OCI-LY7 (cell line): ENCODE results near the gene JMY. TPM values are rescaled to one million over a fixed set of nuclear protein-coding genes. Genes with fewer than 3 reads are reported as not detected.

Source experiments
- BruUV-seq: library from RNA; stranded (reverse); fragments of 400-500 nt; replicated peaks from 2 replicates; lab custom pipeline; 2021; lab: Mats Ljungman, UMichigan
- CTCF ChIA-PET: fragments of 300-600 bp; sonication (Branson Sonifier 250); formaldehyde crosslinking; loops from one replicate; lab custom pipeline; 2022; ENCODE audit warnings: antibody characterized with exemption; ENCODE audit not compliant: unreplicated experiment; lab: Charles Lee
- POLR2A ChIA-PET: fragments of 300-600 bp; sonication (Branson Sonifier 250); formaldehyde crosslinking; loops from one replicate; lab custom pipeline; 2022; ENCODE audit warnings: antibody characterized with exemption; lab: Charles Lee
- DNase-seq: peaks from one replicate; pipeline ENCODE4 v3.0.0-alpha.2; 2015; ENCODE audit warnings: low spot score
- H2AFZ ChIP-seq: fragments of 200-600 bp; sonication (generic), shearing (Covaris generic); 2 replicates; pipeline ENCODE4 v1.6.1; 2014; ENCODE audit warnings: mild to moderate bottlenecking, antibody characterized with exemption, low read length, moderate library complexity
- H3K27ac ChIP-seq: fragments of 200-600 bp; sonication (generic); 2 replicates; pipeline ENCODE4 v1.5.1; 2014; ENCODE audit warnings: mixed run types, low read depth, mild to moderate bottlenecking, moderate library complexity, low read length, inconsistent platforms; ENCODE audit not compliant: poor library complexity, severe bottlenecking
- H3K36me3 ChIP-seq: fragments of 200-600 bp; sonication (generic); 2 replicates; pipeline ENCODE4 v1.6.1; 2014; ENCODE audit warnings: mild to moderate bottlenecking, antibody characterized with exemption, low read length, moderate library complexity, mixed read lengths; ENCODE audit not compliant: insufficient read depth
- H3K4me1 ChIP-seq: fragments of 200-600 bp; sonication (generic); 2 replicates; pipeline ENCODE4 v1.5.1; 2014; ENCODE audit warnings: mild to moderate bottlenecking, low read length; ENCODE audit not compliant: insufficient read depth, poor library complexity, severe bottlenecking
- H3K4me2 ChIP-seq: fragments of 200-600 bp; sonication (generic); 2 replicates; pipeline ENCODE4 v1.6.1; 2014; ENCODE audit warnings: mild to moderate bottlenecking, low read length
- H3K4me3 ChIP-seq: fragments of 200-600 bp; sonication (generic); 2 replicates; pipeline ENCODE4 v1.5.1; 2014; ENCODE audit warnings: mild to moderate bottlenecking, low read depth, low read length; ENCODE audit not compliant: poor library complexity, severe bottlenecking
- H3K79me2 ChIP-seq: fragments of 200-600 bp; sonication (generic); 2 replicates; pipeline ENCODE4 v1.6.1; 2016; ENCODE audit warnings: low read depth, mild to moderate bottlenecking, low read length, moderate library complexity, mixed read lengths; ENCODE audit not compliant: insufficient read depth
- H3K9me2 ChIP-seq: fragments of 200-600 bp; sonication (generic); 2 replicates; pipeline ENCODE4 v1.6.1; 2016; ENCODE audit warnings: mild to moderate bottlenecking, low read length, mixed read lengths; ENCODE audit not compliant: insufficient read depth
- H3K9me3 ChIP-seq: fragments of 200-600 bp; sonication (generic); 2 replicates; pipeline ENCODE4 v1.6.1; 2014; ENCODE audit warnings: mild to moderate bottlenecking, mixed run types, low read length, mixed read lengths
- H4K20me1 ChIP-seq: fragments of 200-600 bp; sonication (generic); 2 replicates; pipeline ENCODE4 v1.6.1; 2014; ENCODE audit warnings: mild to moderate bottlenecking, antibody characterized with exemption, low read length, moderate library complexity, mixed read lengths; ENCODE audit not compliant: insufficient read depth
- CTCF ChIP-seq: fragments of 200-600 bp; sonication (generic); conservative IDR thresholded peaks from 2 replicates; pipeline ENCODE4 v1.5.1; 2014; ENCODE audit warnings: mild to moderate bottlenecking, antibody characterized with exemption, low read length, moderate library complexity, mixed read lengths
- EZH2phosphoT487 ChIP-seq: fragments of 200-600 bp; sonication (generic); IDR thresholded peaks from 2 replicates; pipeline ENCODE4 v1.6.1; 2018; ENCODE audit warnings: low read depth, borderline replicate concordance, mild to moderate bottlenecking, mixed run types, antibody characterized with exemption, low read length, moderate library complexity, mixed read lengths
- intact Hi-C: fragments of 100-400 bp; cut with micrococcal nuclease; formaldehyde crosslinking; loops from one replicate; pipeline ENCODE4 v1.10.0; 2022; ENCODE audit not compliant: unreplicated experiment
- total RNA-seq, 2 experiments: library from RNA; depleted of rRNA in 1 of 2; stranded (reverse); fragments of >200 nt in 1 of 2; shearing (Covaris generic) in 1 of 2; gene quantifications; 2 replicates each; pipeline ENCODE4 v1.2.3, GENCODE V29; 2014 to 2022

Gene JMY
- total RNA-seq, 2 experiments from 2014 or later, result 4.5 to 6.3 TPM

- H3K9me3 ChIP-seq, result no peaks in the 10 kb centered on the region
- no peaks in the 10 kb centered on the region for H3K4me1 ChIP-seq
- H3K79me2 ChIP-seq, result no peaks in the 10 kb centered on the region
- no peak overlapping the region for H2AFZ ChIP-seq
- no peak overlapping the region for H3K27ac ChIP-seq
- no peak overlapping the region for H3K4me2 ChIP-seq
- H3K36me3 ChIP-seq, result peaks cover 43% of the 10 kb centered on the region
- no TSS peak for BruUV-seq
- H3K4me3 ChIP-seq, result no peak overlapping the region
- TF ChIP-seq CTCF, result no peak
- TF ChIP-seq EZH2phosphoT487, result no peak
- intact Hi-C loops, result no loop called here
- no peaks in the 10 kb centered on the region for H3K9me2 ChIP-seq
- no peak for DNase-seq
- ChIA-PET CTCF (no interaction called here), POLR2A (interaction anchor here (0.6 to 1.4 kb wide), 4 partner anchors 9 to 159 kb away, joined by 3 to 4 read pairs (median 3); no protein-coding TSS in a partner anchor)
- H4K20me1 ChIP-seq, result no peaks in the 10 kb centered on the region
Observed at GRCh38 chr5:79305706-79306105, 69.8 kb downstream of the JMY start.

DNA sequence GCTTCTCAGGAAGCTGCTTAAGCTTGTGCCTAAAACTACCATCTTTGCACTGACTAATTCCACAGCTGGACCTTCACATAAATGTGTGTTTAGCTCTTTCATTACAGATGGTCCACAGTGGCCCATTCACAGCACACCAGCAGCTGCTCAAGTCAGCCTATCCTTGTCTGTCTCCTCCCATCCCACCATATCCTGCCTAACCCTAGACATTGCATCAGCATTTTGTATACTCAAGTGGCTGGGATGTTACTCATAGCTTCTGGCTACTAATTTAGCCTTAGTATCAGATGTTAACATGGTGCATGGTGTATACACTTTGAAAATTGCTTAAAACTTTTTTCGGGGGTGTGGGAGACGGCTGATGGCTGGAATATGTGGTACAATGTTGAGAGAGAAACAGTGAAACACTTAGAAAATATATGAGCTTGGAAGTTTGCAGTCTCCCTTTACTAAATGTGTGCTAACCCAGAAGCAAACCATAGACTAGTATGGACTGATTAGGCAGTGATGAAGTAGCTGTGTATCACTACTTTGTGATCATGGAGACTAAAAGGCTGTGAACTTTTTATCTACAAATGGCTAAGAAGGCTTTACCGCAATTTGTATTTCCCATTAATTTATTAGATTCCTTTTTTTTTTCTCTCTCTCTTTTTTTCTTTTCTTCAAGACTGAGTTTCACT, 83.1 kb downstream of the JMY start:
- Histone ChIP-seq H4K20me1 (no peaks in the 10 kb centered on the region), H3K36me3 (peaks cover 27% of the 10 kb centered on the region), H3K4me1 (no peaks in the 10 kb centered on the region), H3K27ac (no peak overlapping the region), H3K9me3 (no peaks in the 10 kb centered on the region), H3K4me2 (no peak overlapping the region), H2AFZ (no peak overlapping the region), H3K79me2 (no peaks in the 10 kb centered on the region), H3K4me3 (no peak overlapping the region), H3K9me2 (no peaks in the 10 kb centered on the region)
- intact Hi-C loops, result no loop called here
- BruUV-seq, result no TSS peak
- POLR2A ChIA-PET, result interaction anchor here (0.6 to 0.9 kb wide), 5 partner anchors 12 to 570 kb away, joined by 3 to 5 read pairs (median 4); no protein-coding TSS in a partner anchor
- no peak for DNase-seq
- TF ChIP-seq EZH2phosphoT487 (no peak), CTCF (no peak)
- CTCF ChIA-PET, result no interaction called here

DNA sequence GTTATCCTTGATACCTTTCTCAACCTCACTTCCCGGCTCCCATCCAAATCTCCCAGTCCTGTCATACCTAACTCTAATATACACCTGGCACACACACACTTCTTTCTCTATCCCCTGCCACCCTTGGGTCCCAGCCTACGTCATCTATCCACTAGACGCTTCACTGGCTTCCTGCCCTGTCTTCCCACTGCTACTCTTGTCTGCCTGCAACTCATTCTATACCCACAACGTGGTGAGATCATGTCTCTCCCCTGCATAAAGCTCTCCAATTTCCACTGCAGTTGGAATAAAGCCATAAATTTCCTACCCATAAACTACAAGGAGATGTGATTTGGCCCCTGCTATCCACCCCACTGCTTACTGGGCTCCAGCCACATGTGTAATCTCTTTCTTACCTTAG, 93.5 kb downstream of the JMY start:
- ChIA-PET POLR2A (no interaction called here), CTCF (no interaction called here)
- Histone ChIP-seq H3K27ac (no peak overlapping the region), H3K79me2 (no peaks in the 10 kb centered on the region), H3K9me3 (no peaks in the 10 kb centered on the region), H2AFZ (no peak overlapping the region), H3K36me3 (no peaks in the 10 kb centered on the region), H3K9me2 (no peaks in the 10 kb centered on the region), H4K20me1 (no peaks in the 10 kb centered on the region), H3K4me3 (no peak overlapping the region), H3K4me1 (no peaks in the 10 kb centered on the region), H3K4me2 (no peak overlapping the region)
- BruUV-seq, result no TSS peak
- DNase-seq, result no peak
- TF ChIP-seq EZH2phosphoT487, result no peak
- no peak for TF ChIP-seq CTCF
- intact Hi-C loops, result no loop called here
